NCI-H2196 (cell line): ENCODE measurements around the gene GOT2.
"Not testable (repeated sequence)": the region's sequence is repeated elsewhere in the genome, so short reads cannot be mapped to it uniquely, and the experiment has no call there.

ENCODE experiments used
- DNase-seq: peaks from one replicate; lab custom pipeline; 2025; ENCODE audit not compliant: unreplicated experiment; lab: John Stamatoyannopoulos, UW

Gene GOT2

DNA sequence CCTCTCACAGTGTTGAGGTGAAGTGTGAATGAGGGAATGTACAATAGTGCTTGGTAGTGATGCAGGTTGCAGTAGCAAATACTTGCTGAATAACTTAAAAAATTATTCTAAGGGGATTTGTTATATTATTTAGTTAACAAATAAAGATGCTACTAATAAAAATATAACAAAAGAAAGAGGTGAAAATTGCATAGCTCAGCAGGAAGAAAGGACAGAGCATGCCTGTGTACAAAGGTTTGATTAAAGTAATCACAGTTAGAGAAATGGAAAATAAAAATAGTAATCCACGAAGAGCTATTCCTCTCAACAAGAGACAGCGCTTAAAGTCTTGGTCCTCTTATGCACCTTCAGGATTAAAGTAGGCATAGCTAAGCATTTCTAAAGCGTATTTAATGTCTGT, 11.0 kb downstream of the GOT2 start:
- no peak for DNase-seq

DNA sequence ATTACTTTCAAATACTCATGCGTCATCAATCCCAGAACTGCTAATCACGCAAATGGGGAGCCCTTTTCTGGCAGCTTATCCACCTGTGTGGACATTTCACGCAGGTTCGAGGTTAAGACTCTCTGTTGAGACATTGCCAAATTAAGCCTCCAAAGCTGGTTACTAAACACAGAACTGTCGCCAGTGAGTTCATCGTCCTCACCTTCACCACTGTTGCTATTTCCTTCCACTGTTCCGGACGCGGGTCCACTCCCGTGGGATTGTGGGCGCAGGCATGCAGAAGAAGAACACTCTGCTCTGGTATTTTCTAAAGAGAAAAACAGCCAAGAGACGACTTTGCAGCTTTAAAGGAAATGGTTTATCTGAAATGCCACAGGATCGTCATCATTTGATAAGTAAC, 16.1 kb downstream of the GOT2 start:
- DNase-seq = no peak

DNA sequence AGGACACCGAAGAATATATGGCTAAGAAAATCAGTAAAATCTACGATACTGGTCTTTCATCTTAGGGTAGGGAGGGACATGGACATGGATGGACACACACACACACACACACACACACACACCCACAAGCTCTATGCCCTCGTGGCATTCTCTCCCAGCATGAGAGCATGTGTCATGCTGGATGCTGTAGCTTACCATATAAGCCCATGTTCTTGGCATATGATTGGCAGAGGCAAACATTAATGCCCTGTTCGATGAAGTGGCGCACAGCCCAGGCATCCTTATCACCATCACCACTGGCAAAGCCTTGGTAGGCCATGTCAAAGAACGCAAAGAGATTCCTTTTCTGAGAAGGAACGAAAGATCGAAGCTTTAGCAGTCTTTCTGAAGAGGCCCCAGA, 17.6 kb downstream of the GOT2 start:
- DNase-seq = no peak

DNA sequence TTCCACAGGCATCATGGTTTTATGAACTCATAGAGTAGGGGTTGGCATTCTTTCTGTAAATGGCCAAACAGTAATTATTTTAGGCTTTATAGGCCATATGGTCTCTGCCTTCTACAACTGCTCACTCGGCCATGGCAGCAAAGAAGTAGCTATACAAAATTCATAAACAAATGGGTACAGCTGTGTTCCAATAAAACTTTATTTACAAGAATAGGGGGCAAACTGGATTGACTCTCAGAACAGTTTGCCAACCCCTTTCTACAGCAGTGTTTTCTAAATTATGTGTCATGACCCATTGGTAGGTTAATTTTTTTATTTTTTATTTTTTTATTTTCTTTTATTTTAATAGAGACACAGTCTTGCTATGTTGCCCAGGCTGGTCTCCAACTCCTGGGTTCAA, 20.4 kb downstream of the GOT2 start:
- DNase-seq = no peak

DNA sequence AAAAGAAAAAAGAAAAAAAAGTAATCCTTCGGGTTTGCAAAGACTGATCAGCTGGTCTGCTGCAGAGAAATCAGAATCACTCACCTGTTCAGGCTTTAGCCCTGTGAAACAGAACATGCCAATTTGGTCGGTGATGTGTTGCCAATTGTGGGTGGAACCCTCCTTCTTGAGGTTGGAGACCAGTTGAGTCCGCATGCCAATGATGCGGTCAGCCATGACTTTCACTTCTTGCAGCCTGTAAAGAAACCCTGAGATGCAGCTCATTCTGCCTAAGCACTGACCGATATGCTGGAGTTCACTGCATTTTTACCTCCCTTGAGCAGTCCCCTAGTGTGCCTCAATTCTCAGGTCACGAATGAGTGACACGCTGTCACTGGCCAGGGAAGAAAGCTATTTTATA, 24.8 kb downstream of the GOT2 start:
- DNase-seq = no peak

DNA sequence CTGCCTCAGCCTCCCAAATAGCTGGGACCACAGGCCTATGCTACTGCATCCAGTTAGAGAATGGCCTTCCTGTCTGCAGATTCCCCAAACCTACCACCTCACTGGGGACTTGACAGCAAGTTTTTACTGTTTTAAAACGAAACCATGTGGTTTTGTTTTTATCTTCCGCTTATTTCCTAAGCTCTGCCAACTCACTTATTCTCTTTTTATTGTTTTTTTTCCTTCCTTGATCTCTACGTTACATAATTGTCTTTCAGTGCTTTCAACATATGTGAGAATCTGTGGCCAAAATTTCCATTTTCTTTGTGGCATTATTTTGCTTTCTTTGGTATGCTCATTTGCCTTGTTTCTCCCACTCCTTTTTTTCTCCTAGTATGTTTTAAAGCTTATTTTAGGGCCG, 35.0 kb downstream of the GOT2 start:
- DNase-seq = no peak

DNA sequence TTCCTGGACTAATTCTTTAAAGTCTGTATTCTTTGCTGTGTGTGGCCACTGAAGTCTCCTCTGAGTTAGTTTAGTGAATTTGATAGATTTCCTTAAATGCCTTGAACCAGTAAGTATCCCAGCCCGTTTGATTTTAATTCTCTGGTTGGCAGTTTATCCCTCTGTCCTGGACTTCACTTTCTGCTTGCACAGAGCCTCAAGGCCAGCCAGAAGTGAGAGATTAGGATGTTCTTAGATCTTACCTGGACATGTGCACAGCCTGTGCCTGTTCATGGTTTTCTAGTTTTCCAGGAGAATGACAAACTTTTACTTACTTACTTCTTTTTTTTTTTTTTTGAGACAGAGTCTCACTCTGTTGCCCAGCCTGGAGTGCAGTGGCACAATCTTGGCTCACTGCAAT, 38.7 kb downstream of the GOT2 start:
- DNase-seq = no peak

DNA sequence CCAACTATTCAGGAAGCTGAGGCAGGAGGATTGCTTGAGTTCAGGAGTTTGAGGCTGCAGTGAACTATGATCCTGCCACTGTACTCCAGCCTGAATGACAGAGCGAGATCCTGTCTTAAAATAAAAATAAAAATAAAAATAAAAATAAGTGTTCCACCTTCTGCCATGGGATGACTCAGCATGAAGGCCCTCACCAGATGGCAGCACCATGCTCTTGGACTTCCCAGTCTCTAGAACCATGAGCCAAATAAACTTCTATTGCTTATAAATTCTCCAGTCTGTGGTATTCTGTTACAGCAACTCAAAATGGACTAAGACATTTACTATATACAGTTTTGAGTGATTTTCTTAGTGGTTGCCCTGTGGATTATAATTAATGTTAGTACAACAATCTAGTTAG, 41.7 kb downstream of the GOT2 start:
- no peak for DNase-seq

DNA sequence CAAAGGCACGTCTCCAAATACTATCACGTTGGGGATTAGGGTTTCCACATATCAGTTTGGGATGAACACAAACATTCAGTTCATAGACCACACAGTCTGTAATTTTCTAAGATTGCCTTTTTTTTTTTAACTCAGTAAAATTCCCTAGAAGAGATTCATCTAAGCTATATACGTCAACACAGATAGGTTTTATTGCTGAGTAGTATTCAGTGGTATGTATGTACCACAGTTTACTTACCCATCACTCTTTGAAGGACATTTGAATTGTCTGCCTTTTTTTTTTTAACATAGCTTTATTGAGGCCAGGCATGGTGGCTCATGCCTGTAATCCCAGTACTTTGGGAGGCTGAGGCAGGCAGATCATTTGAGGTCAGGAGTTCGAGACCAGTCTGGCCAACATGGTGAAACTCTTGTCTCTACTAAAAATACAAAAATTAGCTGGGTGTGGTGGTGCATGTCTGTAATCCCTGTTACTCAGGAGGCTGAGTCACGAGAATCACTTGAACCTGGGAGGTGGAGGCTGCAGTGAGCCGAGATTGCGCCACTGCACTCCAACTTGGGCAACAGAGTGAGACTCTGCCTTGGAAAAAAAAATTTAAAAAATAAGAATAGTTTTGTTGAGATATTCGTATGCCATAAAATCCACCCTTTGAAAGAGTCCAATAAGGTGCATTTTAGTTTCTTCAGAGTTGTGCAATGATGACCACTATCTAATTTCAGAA, 47.0 kb downstream of the GOT2 start:
- not testable (repeated sequence) for DNase-seq

DNA sequence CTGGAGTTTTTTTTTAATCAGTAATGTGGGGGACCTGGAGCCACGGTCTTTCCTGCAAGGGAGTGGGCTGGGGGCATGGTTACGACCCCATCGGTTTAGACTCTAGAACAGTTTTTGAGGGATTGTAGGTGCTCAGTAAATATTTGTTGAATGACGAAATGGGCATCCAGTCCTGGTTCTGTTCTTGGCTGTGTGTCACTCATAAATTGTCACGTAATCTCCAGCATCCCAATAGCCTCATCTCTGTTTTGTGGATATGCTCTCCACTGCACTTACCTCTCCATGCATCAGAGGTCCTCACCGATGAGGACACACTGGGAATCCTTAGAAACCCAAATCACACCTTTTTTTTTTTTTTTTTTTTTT, 49.0 kb downstream of the GOT2 start:
- no peak for DNase-seq

DNA sequence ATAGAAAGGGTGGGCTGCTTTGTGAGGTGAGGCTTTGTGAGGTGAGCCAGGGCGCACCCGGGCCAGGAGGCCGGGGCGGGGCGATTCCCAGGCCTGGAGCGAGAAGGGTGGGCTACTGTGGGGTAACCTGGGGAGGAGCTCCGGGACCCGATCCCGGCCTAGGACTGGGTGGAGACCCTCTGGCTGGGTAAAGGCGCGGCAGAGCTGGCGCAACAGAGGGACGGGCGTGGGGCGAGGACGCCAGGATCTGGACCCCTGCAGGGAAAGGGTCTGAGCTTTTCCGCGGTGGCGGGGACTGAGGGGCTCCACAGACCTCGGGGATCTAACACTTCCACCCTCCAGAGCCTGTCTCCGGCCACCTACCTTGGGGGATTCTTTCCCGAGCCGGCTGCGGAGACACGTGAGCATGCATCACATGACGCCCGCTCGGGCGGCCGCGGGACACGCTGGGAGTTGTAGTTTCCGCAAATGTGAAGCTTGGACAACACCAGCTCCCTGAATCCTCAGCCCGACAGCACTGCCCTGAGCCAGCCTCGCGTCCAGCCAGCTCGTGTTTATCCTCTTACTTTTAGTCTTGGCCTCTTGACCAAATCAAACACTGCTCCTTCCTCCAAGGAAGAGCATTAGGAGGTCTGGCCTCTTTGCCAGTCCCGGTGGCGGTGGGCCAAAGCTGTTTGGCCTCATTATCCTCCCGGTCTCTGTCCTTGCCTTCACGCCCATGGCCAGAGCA, 49.6 kb downstream of the GOT2 start, which contains the start of gene SLC38A7:
SLC38A7 (minus strand) TSS at position 417 of the 730 bp plus-strand sequence. CDS start 4,644 bp downstream, outside the sequence.
- peak; percentile 56 for DNase-seq

DNA sequence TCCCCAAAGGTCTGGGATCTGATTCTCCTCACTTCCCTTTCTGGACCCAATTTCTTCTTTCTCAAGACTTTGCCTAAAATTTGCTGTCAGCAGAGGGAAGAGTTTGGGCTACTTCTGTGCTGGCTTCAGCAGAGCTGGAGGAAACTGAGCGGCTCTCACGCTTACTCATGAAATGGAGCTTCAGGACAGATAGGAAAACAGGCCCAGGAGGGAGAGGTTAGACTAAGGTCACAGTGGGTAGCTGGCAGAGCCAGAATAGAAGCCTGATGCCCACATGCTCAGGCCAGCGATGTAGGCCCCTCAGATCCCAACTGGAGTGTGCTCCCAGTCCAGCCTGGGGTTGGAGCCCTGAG, 50.1 kb downstream of the GOT2 start:
- no peak for DNase-seq

DNA sequence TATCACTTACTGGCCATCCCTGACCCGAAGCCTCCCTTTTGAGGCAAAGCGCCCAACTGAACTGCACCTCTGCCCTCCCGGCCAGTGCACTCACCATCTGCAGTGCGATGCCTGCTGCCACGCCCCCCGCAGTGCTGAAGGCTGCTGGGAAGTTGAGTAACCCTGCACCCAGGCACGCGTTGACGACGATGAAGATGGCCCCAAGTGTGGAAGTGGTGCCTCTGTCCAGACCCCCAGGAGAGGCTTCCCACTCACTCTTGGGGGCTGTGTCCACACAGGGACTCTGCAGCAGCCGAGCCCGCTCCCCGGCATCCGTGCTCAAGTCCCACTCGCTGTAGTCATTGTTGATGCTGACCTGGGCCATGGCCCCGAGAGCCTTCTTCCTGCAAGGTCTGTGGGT, 54.4 kb downstream of the GOT2 start:
- DNase-seq = no peak

DNA sequence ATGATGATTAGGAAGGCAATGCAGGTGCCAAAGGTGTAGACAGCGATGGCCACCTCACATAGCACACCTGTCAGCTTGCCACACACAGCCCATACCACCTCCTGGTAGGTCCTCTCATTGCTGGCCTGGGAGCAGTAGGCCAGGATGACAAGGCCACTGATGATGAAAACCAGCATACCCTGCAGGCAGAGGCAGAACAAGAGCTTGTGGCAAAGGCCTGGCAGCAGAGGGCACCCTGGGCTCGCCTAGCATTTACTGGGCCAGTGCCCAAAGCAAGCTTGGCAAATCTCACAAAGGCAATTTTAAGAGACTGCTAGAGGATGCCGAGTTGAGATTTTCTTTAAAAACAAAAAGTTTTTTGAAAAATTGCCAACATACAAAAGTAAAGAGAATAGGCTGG, 55.4 kb downstream of the GOT2 start:
- no peak for DNase-seq

DNA sequence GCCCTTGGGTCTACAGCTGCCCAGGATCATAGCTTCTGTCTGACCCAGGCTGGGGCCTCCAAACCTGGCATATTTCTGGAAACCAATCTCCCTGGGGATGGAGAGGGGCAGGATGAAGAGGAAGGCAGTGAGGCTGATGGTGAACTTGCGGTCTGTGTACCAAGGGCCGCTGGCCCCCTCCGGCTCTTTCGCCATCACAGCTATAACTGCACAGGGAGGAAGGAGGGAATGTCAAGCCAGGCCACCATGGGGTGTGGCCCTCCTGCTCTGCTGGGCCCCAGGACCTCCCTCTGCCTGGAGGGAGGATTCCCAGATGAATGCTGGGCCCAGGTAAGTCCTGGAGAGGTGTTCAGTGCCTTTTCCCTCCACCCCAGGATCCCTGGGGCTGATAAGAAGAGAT, 55.8 kb downstream of the GOT2 start:
- DNase-seq = no peak

DNA sequence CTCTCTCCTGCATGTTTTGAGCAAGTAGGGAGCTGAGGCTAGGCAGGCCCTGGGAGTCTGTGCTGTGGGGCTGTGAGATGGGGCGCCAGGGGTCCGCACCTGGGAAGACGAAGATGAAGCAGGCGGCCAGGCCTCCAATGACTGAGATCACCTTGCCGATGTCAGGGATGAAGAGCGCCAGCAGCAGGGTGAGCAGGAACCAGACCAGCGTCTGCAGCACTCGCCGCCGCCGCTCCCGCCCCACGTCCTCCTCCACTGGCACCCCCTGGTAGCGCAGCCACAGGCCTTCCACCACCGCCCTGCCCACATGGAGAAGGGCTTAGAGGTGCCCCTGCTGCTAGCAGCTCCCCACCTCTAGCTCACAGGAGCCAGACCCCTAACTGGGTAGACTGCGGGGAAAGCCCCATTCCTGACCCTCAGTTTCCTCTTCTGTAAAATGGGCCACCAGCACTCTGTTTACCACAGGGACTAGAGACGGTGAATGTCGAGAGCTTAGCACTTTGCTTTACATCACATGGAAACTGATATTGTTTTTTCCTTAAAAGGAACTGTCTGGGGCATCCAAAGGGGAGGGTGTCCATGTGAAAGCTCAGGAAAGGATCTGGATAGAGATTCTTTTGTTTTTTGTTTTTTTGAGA, 63.1 kb downstream of the GOT2 start:
- DNase-seq = no peak

DNA sequence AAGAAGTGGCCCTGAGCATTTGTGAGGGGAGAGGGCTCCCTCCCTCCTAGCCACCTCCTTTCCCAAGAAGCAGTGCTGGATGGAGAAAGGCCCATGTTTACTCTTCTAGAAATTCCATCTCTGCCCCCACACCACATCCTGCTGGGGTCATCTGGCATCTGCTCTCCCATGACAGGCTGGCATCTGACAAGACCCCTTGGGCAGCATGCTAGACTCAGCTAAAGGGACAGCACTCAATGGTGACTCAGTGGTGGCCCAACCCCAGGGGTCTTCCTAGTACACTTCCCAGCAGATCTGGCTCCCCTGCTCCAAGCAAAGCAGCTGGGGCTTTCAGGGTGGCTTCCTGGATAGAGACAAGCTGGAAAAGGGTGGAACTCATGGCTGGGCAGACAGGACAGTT, 63.9 kb downstream of the GOT2 start:
- no peak for DNase-seq

DNA sequence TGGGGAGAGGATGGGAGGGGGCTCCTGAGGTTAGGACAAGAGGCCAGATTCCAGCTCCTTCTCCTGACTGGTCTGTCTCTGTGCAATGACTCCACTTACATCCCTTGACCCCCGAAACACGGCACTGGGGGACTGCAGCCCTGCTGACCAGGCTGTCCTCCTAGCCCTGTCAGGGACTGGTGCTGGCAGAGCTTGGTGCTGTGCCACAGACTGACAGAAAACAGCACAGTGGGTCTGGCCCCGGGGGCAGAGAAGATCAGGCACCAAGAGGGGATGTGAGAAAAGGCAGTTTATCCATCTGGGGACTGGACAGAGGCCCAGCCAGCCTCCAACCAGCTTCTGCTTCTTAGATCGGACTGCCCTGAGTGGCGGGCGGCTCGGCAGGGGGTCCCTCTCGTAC, 68.9 kb downstream of the GOT2 start:
- DNase-seq = no peak

DNA sequence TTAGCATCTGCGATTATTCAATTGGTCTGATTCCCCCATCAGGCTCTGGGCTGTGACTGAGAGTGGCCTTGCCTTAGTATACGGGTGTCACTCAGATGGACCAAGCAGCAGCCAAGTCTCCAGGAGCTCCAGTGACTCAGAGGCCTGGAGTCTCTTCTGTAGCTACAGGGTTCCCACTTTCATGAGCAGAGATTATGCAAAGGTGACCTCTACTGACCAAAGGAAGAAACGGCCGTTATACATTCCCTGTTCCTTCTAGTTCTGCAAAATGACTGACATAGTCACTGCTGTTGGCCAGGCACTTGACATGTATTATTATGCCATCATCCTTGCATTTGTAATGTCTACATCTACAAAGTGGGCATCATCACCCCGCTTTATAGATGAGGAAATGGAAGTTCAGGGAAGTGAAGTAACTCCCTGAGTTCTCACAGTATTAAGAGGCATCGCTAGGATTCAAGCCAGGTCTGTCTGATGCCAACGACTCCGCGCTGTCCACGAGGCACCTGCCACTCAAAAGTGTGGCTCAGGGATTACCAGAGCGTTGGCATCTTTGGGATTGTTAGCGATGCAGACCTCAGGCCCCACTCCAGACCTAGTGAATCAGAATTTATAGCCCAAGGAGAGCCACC, 72.8 kb downstream of the GOT2 start:
- DNase-seq = peak; percentile 45

DNA sequence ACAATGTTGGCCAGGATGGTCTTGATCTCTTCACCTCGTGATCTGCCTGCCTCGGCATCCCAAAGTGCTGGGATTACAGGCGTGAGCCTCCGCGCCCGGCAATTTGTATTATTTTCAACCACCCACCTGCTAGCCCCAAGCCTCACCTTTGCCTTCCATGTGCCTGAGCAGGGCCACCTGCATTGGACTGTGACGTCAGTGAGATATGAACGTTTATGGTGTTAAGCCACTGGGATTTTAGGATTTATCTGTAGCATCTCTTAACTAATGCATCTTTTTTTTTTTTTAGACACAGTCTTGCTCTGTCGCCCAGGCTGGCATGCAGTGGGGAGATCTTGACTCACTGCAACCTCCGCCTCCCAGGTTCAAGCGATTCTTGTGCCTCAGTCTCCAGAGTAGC, 74.2 kb downstream of the GOT2 start:
- not testable (repeated sequence) for DNase-seq

DNA sequence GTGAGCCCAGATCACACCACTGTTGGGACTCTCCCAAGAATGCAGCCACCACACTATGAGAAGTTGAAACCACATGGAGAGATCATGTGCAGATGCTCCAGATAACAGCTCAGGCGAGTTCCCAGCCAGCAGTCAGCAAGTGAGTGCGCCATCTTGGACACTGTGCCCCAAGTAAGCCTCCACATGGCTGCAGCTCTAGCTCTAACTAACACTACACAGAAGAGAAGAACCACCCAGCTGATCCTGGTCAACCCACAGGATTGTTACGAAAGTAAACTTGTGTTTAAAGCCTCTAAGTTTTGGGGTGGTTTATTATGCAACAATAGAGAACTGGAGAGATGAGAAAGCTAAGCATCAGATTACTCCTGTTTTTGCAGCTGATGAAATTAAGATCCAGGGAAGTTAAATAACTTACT, 75.3 kb downstream of the GOT2 start:
- DNase-seq = no peak
